SK-N-SH (cell line): ENCODE measurements around the gene DUSP9.

ENCODE experiments used
- CTCF ChIP-seq: fragments of 200-600 bp; sonication (generic); IDR thresholded peaks from 2 replicates; pipeline ENCODE4 v1.6.1; 2017; ENCODE audit warnings: antibody characterized with exemption, mild to moderate bottlenecking, moderate library complexity
- EP300 ChIP-seq, 2 experiments: IDR thresholded peaks; 2 replicates each; pipeline versions ENCODE4 v1.4.0 to v1.6.1; 2012; ENCODE audit warnings: borderline replicate concordance in 1 of 2, low read depth in 1 of 2, low read length in 1 of 2
- JUND ChIP-seq: IDR thresholded peaks from 2 replicates; pipeline ENCODE4 v1.4.0; 2012
- SMC3 ChIP-seq: IDR thresholded peaks from 2 replicates; pipeline ENCODE4 v1.6.1; 2012; ENCODE audit warnings: low read depth, low read length, improper control_type of control experiment

DNA sequence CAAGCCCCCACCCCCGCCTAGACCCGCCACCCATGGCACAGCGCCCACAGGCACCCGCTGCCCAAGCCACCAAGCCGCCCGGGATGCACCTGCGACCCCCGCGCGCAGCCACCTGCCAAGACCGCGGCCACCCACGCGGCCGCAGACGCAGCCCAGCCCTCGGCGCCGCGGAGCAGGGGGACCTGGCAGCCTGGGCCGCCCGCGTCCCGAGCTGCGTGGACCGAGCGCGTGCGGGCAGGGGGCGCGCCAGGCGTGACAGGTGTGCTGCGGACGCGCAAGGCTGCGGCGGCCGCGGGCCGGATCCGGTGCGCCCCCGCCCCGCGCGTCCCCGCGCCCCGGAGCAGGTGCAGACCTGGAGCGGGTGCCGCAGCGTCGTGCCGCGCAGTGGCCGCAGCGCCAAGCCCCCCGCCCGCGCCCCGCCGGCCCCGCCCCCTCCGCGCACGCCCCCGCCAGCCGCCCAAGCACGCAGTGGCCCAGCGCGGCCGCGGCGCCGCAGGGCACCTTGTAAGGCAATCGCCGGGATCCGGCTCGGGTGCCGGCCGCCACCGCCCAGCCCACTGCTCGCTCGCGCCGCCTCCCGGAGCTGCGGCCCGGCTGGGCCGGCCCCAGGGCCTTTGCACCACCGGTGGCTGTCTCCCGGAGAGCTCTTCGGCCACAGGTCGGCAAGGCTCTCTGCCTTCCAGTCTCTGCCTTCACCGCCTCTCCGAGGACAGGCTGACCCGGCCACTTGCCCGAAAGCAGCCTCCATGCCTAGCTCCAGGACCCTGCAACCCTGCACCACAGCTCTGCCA is 26.6 kb downstream of the DUSP9 start, which contains the start of gene PNCK:
- TF ChIP-seq EP300 (IDR thresholded peaks at IDR 0.05; ENCODE audit: borderline replicate concordance in 1 of 2, low read depth in 1 of 2, low read length in 1 of 2) (no peak), CTCF (no peak), JUND (no peak), SMC3 (no peak)
